RCC 7860 (cell line): ENCODE data around the gene ECHDC3.

ENCODE experiments used
- DNase-seq: peaks from one replicate; pipeline ENCODE4 v3.0.0-alpha.2; 2015; ENCODE audit warnings: low spot score
- FAIRE-seq: peaks from 2 replicates; lab custom pipeline; 2012; peaks lifted over from hg19 to GRCh38; lab: Jason Lieb, UNC

ECHDC3 gene

GRCh38 chr10:11775412-11775811 is 33.2 kb downstream of the ECHDC3 start:
- FAIRE-seq (no peak), DNase-seq (no peak)

GRCh38 chr10:11776080-11776479 is 33.9 kb downstream of the ECHDC3 start:
- FAIRE-seq (no peak), DNase-seq (no peak)

- DNase-seq (no peak), FAIRE-seq (no peak)
These were observed 38.9 kb downstream of the ECHDC3 start for GRCh38 chr10:11781114-11781513.

- peak; percentile 83 for FAIRE-seq
- DNase-seq: peak; percentile 68
These were observed 40.8 kb downstream of the ECHDC3 start for GRCh38 chr10:11782793-11783557.

GRCh38 chr10:11783558-11783865 is 41.3 kb downstream of the ECHDC3 start:
- no peak for FAIRE-seq
- no peak for DNase-seq

- no peak for FAIRE-seq
- no peak for DNase-seq
These were observed 45.2 kb downstream of the ECHDC3 start for GRCh38 chr10:11787374-11787773.

- no peak for FAIRE-seq
- no peak for DNase-seq
These were observed 45.7 kb downstream of the ECHDC3 start for GRCh38 chr10:11787846-11788245.

- DNase-seq (no peak), FAIRE-seq (no peak)
These were observed 47.1 kb downstream of the ECHDC3 start for GRCh38 chr10:11789306-11789705.

GRCh38 chr10:11789956-11790355 is 47.8 kb downstream of the ECHDC3 start:
- FAIRE-seq: no peak
- no peak for DNase-seq

- FAIRE-seq: peak; percentile 95
These were observed 51.7 kb downstream of the ECHDC3 start for GRCh38 chr10:11793762-11794479.

GRCh38 chr10:11794566-11794965 is 52.4 kb downstream of the ECHDC3 start:
- FAIRE-seq: peak; percentile 85

More at GRCh38 chr10:11793762-11794479, 51.7 kb downstream of the ECHDC3 start:
- peak; percentile 100 for DNase-seq

GRCh38 chr10:11795101-11795920 is 53.1 kb downstream of the ECHDC3 start:
- DNase-seq (no peak), FAIRE-seq (no peak)

More at GRCh38 chr10:11794566-11794965, 52.4 kb downstream of the ECHDC3 start:
- peak; percentile 80 for DNase-seq

- FAIRE-seq: no peak
- DNase-seq: no peak
These were observed 54.3 kb downstream of the ECHDC3 start for GRCh38 chr10:11796474-11796873.

GRCh38 chr10:11797281-11797680 is 55.1 kb downstream of the ECHDC3 start:
- DNase-seq: no peak
- FAIRE-seq: no peak

GRCh38 chr10:11797847-11798633 is 55.9 kb downstream of the ECHDC3 start:
- FAIRE-seq: no peak
- DNase-seq: no peak

GRCh38 chr10:11798845-11799735 is 56.9 kb downstream of the ECHDC3 start:
- FAIRE-seq (no peak), DNase-seq (peak; percentile 26)

GRCh38 chr10:11799736-11800080 is 57.5 kb downstream of the ECHDC3 start:
- FAIRE-seq (no peak), DNase-seq (no peak)

GRCh38 chr10:11804336-11804735 is 62.2 kb downstream of the ECHDC3 start:
- FAIRE-seq (no peak), DNase-seq (no peak)

- DNase-seq (no peak), FAIRE-seq (no peak)
These were observed 63.6 kb downstream of the ECHDC3 start for GRCh38 chr10:11805792-11806191.

GRCh38 chr10:11806706-11807105 is 64.5 kb downstream of the ECHDC3 start:
- FAIRE-seq (no peak), DNase-seq (no peak)
